ENCODE results near the gene SIN3B.

- TF ChIP-seq ZNF217 (CRISPR knock-in tag; IDR thresholded peaks at IDR 0.05) (no peak), USF2 (CRISPR knock-in tag; IDR thresholded peaks at IDR 0.05) (no peak)
Observed at GRCh38 chr19:16882146-16882545, 52.9 kb downstream of the SIN3B start.
